MG63 (cell line): ENCODE results near the gene ZFX. TPM values are rescaled to one million over a fixed set of nuclear protein-coding genes. Genes with fewer than 3 reads are reported as not detected.

Experiments
- DNase-seq: peaks from one replicate; pipeline ENCODE4 v3.0.0-alpha.2; 2020
- H3K27me3 ChIP-seq: fragments of 250-450 bp; sonication (Bioruptor Pico); 2 replicates; pipeline ENCODE4 v1.5.1; 2020; ENCODE audit warnings: mild to moderate bottlenecking, moderate library complexity
- H3K36me3 ChIP-seq: fragments of 250-450 bp; sonication (Bioruptor Pico); 2 replicates; pipeline ENCODE4 v1.5.1; 2020; ENCODE audit warnings: mild to moderate bottlenecking, moderate library complexity
- H3K4me3 ChIP-seq: fragments of 250-450 bp; sonication (Bioruptor Pico); 2 replicates; pipeline ENCODE4 v1.5.1; 2020; ENCODE audit warnings: mild to moderate bottlenecking, moderate library complexity
- H3K9me3 ChIP-seq: fragments of 250-450 bp; sonication (Bioruptor Pico); 2 replicates; pipeline ENCODE4 v1.5.1; 2020; ENCODE audit warnings: mild to moderate bottlenecking, moderate library complexity
- total RNA-seq: library from RNA; depleted of rRNA; stranded (reverse); fragments of >200 nt; shearing (Covaris generic); gene quantifications from 2 replicates; pipeline ENCODE4 v1.2.3, GENCODE V29; 2014; ENCODE audit warnings: low replicate concordance; rRNA removed

The ZFX gene
- total RNA-seq, 1 experiment from 2014 or later = 5.9 TPM

- H3K36me3 ChIP-seq = no peaks in the 10 kb centered on the region
- H3K9me3 ChIP-seq = no peaks in the 10 kb centered on the region
- peak overlapping the region; percentile 12; the same call in 1 of the 2 replicates for H3K4me3 ChIP-seq
- H3K27me3 ChIP-seq = no peaks in the 10 kb centered on the region
- DNase-seq = peak; percentile 89
Observed at GRCh38 chrX:24242649-24243175, 93.2 kb downstream of the ZFX start.

GRCh38 chrX:24243188-24243587 is 93.7 kb downstream of the ZFX start:
- Histone ChIP-seq H3K4me3 (peak overlapping the region; percentile 12; the same call in 1 of the 2 replicates), H3K27me3 (no peaks in the 10 kb centered on the region), H3K36me3 (no peaks in the 10 kb centered on the region), H3K9me3 (no peaks in the 10 kb centered on the region)
- DNase-seq = no peak

GRCh38 chrX:24243692-24244091 is 94.2 kb downstream of the ZFX start:
- Histone ChIP-seq H3K27me3 (no peaks in the 10 kb centered on the region), H3K4me3 (no peak overlapping the region), H3K9me3 (no peaks in the 10 kb centered on the region), H3K36me3 (no peaks in the 10 kb centered on the region)
- DNase-seq = no peak

- DNase-seq = peak; percentile 71
- no peaks in the 10 kb centered on the region for H3K9me3 ChIP-seq
- H3K27me3 ChIP-seq = no peaks in the 10 kb centered on the region
- no peaks in the 10 kb centered on the region for H3K36me3 ChIP-seq
- H3K4me3 ChIP-seq = no peak overlapping the region
Observed at GRCh38 chrX:24245202-24245601, 95.7 kb downstream of the ZFX start.

- Histone ChIP-seq H3K27me3 (no peaks in the 10 kb centered on the region), H3K4me3 (no peak overlapping the region), H3K9me3 (no peaks in the 10 kb centered on the region), H3K36me3 (no peaks in the 10 kb centered on the region)
- no peak for DNase-seq
Observed at GRCh38 chrX:24248042-24248441, 98.5 kb downstream of the ZFX start.

GRCh38 chrX:24253030-24253429 is 103.5 kb downstream of the ZFX start:
- Histone ChIP-seq H3K27me3 (no peaks in the 10 kb centered on the region), H3K36me3 (no peaks in the 10 kb centered on the region), H3K4me3 (no peak overlapping the region), H3K9me3 (no peaks in the 10 kb centered on the region)
- DNase-seq = no peak

GRCh38 chrX:24253469-24253868 is 103.9 kb downstream of the ZFX start:
- Histone ChIP-seq H3K9me3 (no peaks in the 10 kb centered on the region), H3K36me3 (no peaks in the 10 kb centered on the region), H3K4me3 (no peak overlapping the region), H3K27me3 (no peaks in the 10 kb centered on the region)
- no peak for DNase-seq

GRCh38 chrX:24257011-24257410 is 107.5 kb downstream of the ZFX start:
- Histone ChIP-seq H3K9me3 (no peaks in the 10 kb centered on the region), H3K36me3 (no peaks in the 10 kb centered on the region), H3K27me3 (no peaks in the 10 kb centered on the region), H3K4me3 (no peak overlapping the region)
- DNase-seq = no peak

- peak; percentile 17 for DNase-seq
Observed at GRCh38 chrX:24259544-24260240, 110.2 kb downstream of the ZFX start.

GRCh38 chrX:24260842-24261550 is 111.5 kb downstream of the ZFX start:
- no peaks in the 10 kb centered on the region for H3K27me3 ChIP-seq
- no peak for DNase-seq
- H3K9me3 ChIP-seq = no peaks in the 10 kb centered on the region
- no peaks in the 10 kb centered on the region for H3K36me3 ChIP-seq
- no peak overlapping the region for H3K4me3 ChIP-seq

More at GRCh38 chrX:24259544-24260240, 110.2 kb downstream of the ZFX start:
- Histone ChIP-seq H3K4me3 (no peak overlapping the region), H3K27me3 (no peaks in the 10 kb centered on the region), H3K36me3 (no peaks in the 10 kb centered on the region), H3K9me3 (no peaks in the 10 kb centered on the region)

- DNase-seq = no peak
- H3K36me3 ChIP-seq = no peaks in the 10 kb centered on the region
- no peaks in the 10 kb centered on the region for H3K9me3 ChIP-seq
- no peaks in the 10 kb centered on the region for H3K27me3 ChIP-seq
- H3K4me3 ChIP-seq = no peak overlapping the region
Observed at GRCh38 chrX:24262309-24262708, 112.8 kb downstream of the ZFX start.

- DNase-seq = no peak
- Histone ChIP-seq H3K27me3 (no peaks in the 10 kb centered on the region), H3K4me3 (no peak overlapping the region), H3K36me3 (no peaks in the 10 kb centered on the region), H3K9me3 (no peaks in the 10 kb centered on the region)
Observed at GRCh38 chrX:24264383-24264782, 114.9 kb downstream of the ZFX start.

Other genes starting within 250 kb of the ZFX start
- 20.2 and 23.5 TPM in 2 replicates for gene APOO, start 241.8 kb upstream of the ZFX start, total RNA-seq
- gene CXorf58, start 241.7 kb upstream of the ZFX start, total RNA-seq = 0.92 TPM in 1 of 2 replicates, not detected in the other
- gene KLHL15, start 122.5 kb upstream of the ZFX start, total RNA-seq = 8.0 and 8.5 TPM in 2 replicates
- 239 and 291 TPM in 2 replicates for gene EIF2S3, start 94.8 kb upstream of the ZFX start, total RNA-seq
- not detected in 2 replicates for gene SUPT20HL2, start 164.3 kb downstream of the ZFX start, total RNA-seq
- gene SUPT20HL1, start 210.9 kb downstream of the ZFX start, total RNA-seq = not detected in 2 replicates